ENCODE results near the gene RNU6-7. TPM values are rescaled to one million over a fixed set of nuclear protein-coding genes. Genes with fewer than 3 reads are reported as not detected.

The RNU6-7 gene
- total RNA-seq, 3 donors from 2014 or later (not counting 1 experiment from before 2014, with no cell fraction given): not detected

DNA sequence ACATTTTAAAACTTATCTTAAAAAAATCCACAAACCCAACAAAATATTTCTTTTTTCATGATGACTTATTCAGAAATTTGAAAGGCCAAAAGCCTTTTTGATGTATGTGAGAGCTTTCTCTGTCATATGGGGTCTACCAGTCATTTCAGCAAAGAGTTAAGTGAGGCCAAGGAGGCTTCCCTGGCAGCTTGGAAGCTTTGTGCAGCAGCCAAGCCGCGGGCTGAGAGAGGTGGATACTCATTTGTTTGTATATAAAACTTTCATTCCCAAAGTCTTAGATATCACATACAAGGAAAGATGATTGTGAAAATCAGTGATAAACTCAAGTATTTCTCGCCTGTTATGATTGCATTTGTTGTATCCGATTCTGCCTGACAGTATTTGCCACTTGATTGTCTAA lies 49.7 kb downstream of the RNU6-7 start:
- H3K27ac ChIP-seq (ENCODE audit: low read length): no peak overlapping the region
- H3K27me3 ChIP-seq (ENCODE audit: control insufficient read depth, insufficient read depth, low read length): no peaks in the 10 kb centered on the region
- Mint-ChIP-seq H3K9me3 (no peaks in the 10 kb centered on the region), H3K4me3 (no peak overlapping the region), H3K4me1 (no peaks in the 10 kb centered on the region), H3K27ac (no peak overlapping the region), H3K36me3 (no peaks in the 10 kb centered on the region), H3K27me3 (ENCODE audit: low read depth in 2 of 2) (no peaks in the 10 kb centered on the region)
- H3K4me3 ChIP-seq (ENCODE audit: low read length): no peak overlapping the region
- H3K4me1 ChIP-seq (ENCODE audit: control insufficient read depth, insufficient read depth, low read length): no peaks in the 10 kb centered on the region
- no peaks in the 10 kb centered on the region for H3K9me3 ChIP-seq (ENCODE audit: control insufficient read depth, insufficient read depth, low read length)
- DNase-seq (no peak), ATAC-seq (no peak)
- TF ChIP-seq, protein P1, sequence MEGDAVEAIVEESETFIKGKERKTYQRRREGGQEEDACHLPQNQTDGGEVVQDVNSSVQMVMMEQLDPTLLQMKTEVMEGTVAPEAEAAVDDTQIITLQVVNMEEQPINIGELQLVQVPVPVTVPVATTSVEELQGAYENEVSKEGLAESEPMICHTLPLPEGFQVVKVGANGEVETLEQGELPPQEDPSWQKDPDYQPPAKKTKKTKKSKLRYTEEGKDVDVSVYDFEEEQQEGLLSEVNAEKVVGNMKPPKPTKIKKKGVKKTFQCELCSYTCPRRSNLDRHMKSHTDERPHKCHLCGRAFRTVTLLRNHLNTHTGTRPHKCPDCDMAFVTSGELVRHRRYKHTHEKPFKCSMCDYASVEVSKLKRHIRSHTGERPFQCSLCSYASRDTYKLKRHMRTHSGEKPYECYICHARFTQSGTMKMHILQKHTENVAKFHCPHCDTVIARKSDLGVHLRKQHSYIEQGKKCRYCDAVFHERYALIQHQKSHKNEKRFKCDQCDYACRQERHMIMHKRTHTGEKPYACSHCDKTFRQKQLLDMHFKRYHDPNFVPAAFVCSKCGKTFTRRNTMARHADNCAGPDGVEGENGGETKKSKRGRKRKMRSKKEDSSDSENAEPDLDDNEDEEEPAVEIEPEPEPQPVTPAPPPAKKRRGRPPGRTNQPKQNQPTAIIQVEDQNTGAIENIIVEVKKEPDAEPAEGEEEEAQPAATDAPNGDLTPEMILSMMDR (IDR thresholded peaks at IDR 0.05): no peak
- 97% methylated on average over 2 of the region's 4 CpGs for WGBS (ENCODE audit: insufficient coverage)
- intact Hi-C loops (cut with micrococcal nuclease): no loop called here
- H3K36me3 ChIP-seq (ENCODE audit: control insufficient read depth, insufficient read depth, low read length): no peaks in the 10 kb centered on the region

Other genes starting within 250 kb of the RNU6-7 start
- gene ARHGAP5, start 124.7 kb upstream of the RNU6-7 start, total RNA-seq: 10 to 100 TPM; 31.5 to 45.8 (median 41.1) TPM
- gene RNU6-8, start 1.2 kb downstream of the RNU6-7 start, total RNA-seq: not detected
- gene AKAP6, start 127.3 kb downstream of the RNU6-7 start, total RNA-seq: 1 to 10 TPM in 1 of 3 donors, under 1 TPM in 2; 0.21 to 1.3 (median 0.80) TPM